HG03521 (cell line): Measurements from ENCODE around the gene NCKAP5.
"Not testable (repeated sequence)": the region's sequence is repeated elsewhere in the genome, so short reads cannot be mapped to it uniquely, and the experiment has no call there.

ENCODE experiments used
- ATAC-seq: cut with Tn5 transposase; IDR thresholded peaks from one replicate; pipeline ENCODE4 v1.9.1; 2021; ENCODE audit warnings: mild to moderate bottlenecking, moderate library complexity; ENCODE audit not compliant: unreplicated experiment

NCKAP5 gene

DNA sequence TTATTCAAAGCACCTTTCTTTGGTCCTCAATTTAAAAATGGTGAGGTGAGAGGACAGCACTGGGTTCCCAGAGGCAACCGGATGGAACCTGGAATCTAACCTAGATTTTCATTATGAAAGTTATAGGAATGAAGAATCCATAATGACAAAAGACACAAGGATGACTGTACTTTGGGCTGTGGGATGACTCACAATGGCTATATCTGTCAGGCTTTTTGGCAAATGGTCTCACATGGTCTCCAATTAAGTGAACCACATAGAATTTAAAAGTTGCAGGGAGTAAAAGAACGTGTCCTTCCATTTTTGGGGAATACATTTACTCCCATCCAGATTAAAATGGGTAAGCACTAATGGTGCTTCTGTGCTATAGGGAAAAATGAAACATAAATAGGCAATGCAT, 866.5 kb downstream of the NCKAP5 start:
- ATAC-seq = no peak

DNA sequence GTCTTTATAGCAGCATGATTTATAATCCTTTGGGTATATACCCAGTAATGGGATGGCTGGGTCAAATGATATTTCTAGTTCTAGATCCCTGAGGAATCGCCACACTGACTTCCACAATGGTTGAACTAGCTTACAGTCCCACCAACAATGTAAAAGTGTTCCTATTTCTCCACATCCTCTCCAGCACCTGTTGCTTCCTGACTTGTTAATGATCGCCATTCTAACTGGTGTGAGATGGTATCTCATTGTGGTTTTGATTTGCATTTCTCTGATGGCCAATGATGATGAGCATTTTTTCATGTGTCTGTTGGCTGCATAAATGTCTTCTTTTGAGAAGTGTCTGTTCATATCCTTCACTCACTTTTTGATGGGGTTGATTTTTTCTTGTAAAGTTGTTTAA, 868.5 kb downstream of the NCKAP5 start:
- ATAC-seq = not testable (repeated sequence)

GRCh38 chr2:132698347-132698746, 869.9 kb downstream of the NCKAP5 start:
- ATAC-seq = not testable (repeated sequence)

DNA sequence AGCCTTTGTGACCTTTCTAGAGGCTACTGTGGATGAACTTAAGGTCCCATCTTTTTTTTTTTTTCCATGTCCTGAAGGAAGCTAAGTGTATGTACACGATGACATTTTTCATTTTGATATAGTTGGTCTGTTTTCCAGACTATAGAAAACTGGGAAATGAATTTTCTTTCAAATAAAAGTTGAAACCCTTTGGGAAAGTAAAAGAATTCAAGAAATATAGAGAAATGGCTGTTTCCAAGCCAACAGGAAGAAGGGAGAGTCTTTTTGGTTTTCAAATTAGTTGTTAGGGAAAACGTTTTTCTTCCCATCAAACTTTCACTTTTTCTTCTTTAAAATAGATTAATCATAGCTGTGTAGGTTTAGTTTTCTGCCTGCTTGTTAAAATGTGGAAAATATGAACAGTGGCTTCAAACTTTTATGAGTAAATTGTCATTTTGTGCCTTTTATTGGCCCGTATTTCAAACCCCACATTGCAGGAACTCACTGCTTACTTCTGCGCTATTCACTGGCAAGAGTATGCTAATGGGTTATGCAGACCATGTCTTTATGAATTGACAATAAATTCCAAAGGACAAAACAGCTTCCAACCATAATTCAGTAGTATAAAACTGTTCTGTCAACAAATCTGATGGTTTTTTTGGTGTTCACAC, 870.6 kb downstream of the NCKAP5 start:
- ATAC-seq = no peak

DNA sequence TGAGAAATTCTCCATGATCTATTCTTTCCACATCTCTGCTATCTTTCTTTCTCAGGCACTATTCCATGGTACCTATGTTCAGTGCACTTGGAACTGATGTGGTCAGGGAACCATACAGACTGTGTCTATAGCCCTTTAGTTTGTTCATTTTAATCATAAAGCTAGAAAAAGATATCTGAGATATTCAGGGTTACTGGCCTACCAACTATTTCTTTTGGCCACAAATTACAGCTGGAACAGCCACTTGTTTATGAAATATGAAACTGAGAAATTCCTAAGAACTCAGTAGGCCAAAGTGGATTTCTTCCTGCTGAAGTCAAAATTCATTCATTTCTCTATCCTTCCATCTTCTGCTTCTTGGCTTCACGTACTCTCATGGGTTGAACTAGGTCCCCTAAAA, 875.4 kb downstream of the NCKAP5 start:
- ATAC-seq = no peak

GRCh38 chr2:132691556-132691955, 876.7 kb downstream of the NCKAP5 start:
- no peak for ATAC-seq

DNA sequence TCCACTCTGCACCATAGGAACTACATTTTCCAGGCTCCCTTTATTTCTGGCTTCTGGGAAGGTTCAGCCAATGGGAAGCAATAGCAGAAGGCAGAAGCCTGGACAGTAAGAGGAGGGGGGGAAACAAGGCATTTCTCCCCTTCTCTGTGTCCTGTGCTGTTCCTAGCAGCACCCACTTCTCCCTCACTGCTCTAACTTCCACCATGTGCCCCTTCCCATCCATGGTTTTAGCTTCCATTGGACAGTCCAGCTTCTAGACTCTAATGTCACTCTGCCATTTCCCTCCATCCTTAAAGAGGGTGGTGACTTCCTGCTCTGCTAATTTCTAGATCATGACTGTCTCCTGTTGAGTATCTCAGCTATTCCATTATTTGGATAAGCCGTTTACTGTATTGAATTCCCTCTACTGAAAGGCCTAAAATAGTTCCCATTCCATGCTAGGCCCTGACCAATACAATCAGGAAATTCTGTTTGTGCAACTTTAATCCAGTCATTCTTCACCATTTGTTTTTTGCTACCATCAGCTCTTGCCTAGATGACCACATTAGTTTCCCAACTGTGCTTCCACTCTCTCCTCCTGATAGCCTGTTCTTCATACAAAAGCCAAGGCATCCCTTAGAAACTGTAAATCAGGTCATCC, 877.5 kb downstream of the NCKAP5 start:
- ATAC-seq = no peak

DNA sequence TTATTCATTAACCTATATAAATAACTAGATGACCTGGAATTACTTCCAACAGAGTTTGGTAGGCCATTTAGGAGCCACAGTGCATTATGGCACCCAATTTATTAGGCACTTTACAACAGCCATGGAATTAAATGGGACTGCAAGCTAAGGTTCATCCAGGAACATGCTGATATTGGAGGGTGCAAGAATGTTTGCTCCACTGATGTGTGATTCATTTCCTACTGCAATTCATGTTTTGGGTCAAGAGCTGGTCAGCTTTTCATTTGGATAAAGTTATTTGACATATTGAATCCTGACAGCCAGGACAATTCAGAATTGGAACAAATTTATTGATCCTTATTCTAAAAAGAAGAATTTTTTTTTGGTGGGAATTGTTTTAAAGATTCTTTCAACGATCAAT, 886.5 kb downstream of the NCKAP5 start:
- ATAC-seq = no peak

DNA sequence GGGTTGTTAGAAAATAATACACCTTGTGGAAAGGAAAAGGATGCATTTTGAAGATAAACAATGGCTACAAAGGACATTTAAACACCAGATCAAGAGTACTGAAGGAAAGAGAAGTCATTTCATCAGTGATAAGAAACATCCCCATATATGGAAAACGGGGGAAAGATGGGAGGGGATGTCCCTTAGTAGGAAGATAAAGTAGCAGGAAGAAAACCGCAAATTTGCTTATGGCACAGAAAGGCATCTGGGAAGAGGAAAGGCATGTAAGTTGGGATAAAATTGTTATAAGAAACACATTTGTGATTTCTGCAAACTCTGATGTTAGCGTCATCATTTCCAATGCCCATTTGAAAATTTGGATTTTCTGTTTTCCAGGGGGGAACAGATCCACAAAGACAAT, 887.7 kb downstream of the NCKAP5 start:
- no peak for ATAC-seq

DNA sequence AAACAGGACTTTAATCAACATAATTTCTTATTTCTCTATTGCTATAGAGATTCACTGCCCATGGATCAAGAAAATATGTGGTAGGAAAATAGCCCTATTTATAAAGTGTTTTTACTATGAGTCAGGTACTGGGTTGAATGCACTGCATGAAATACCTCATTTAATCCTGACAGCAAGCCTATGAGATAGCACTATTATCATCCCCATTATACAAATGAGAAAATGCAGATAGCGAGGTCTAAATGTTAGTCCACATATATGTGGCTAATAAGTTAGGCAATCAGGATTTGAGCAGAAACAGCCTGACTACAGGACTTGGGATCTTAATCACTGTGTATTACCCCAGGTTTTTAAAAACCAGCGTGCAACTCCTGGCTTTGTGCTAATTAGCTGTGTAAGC, 889.8 kb downstream of the NCKAP5 start:
- ATAC-seq = no peak

- ATAC-seq = no peak
These were observed 890.6 kb downstream of the NCKAP5 start for GRCh38 chr2:132677661-132678060.

GRCh38 chr2:132676999-132677398, 891.3 kb downstream of the NCKAP5 start:
- no peak for ATAC-seq

DNA sequence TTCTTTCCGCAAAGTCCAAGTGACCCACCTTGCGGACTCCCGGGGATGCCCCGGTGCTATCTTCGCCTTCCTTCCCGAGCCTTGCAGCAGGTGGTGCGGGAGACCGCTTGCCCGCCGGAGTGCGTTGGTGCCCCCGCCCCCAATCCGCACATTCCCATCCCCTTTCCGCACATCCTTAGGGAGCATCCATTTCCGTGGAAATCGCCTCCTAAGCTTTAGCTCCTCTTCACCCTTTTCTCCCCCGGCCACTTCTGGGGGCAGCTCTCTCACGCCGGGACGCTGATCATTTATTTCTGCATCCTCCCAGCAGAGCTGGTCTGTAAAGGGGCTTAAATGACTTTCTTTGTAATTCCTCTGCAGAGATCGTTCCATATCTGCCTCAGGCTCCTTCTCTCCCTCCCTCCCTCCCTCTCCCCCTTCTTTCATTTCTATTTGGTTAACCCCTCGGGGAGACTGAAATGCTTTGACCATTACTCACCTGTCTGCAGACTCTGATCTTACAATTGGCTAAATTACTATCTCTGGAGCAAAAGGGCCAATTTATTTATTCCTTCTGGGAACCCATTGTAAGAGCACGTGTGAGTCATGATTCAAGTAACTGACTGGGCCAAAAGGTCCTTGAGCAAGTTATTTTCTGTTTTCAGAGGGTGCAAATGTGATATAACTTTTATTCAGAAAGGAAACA, 897.0 kb downstream of the NCKAP5 start:
- ATAC-seq = no peak

DNA sequence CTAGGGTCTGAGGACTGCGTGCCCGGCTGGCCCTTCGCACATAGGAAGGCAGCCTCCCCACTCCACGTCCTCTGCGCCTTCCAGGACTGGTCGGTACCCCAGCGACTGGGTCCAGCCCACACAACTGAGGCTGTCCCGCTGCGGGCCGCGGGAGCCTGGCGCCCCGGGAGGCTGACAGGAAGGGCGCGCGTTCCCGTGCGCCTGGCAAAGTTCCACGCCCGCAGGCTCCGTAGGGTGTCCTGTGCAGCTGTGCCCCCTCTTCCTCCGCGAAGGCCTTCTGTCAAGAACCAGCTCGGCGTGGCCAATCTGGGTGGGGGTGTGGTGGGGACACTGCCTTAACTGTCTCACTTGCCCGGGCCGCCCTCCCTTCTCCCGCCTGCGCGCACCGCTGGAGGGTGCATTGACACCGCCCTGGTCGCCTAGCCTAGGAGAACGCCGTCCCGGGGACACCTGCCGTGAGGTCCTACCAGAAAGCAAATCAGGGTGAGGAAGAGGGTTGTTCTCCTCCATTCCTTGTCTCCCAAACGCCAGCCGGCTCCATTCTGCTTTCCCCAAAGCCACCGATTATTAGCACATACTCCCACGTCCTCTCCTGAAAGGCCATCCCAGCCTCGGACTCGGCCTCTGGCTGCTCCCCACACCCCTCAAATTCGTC, 897.6 kb downstream of the NCKAP5 start:
- ATAC-seq = no peak

GRCh38 chr2:132669908-132670495, 898.3 kb downstream of the NCKAP5 start, which contains the start of gene LYPD1:
Gene LYPD1 (minus strand): TSS chr2:132670205. CDS start chr2:132669932, 273 bp downstream.
- ATAC-seq = no peak

DNA sequence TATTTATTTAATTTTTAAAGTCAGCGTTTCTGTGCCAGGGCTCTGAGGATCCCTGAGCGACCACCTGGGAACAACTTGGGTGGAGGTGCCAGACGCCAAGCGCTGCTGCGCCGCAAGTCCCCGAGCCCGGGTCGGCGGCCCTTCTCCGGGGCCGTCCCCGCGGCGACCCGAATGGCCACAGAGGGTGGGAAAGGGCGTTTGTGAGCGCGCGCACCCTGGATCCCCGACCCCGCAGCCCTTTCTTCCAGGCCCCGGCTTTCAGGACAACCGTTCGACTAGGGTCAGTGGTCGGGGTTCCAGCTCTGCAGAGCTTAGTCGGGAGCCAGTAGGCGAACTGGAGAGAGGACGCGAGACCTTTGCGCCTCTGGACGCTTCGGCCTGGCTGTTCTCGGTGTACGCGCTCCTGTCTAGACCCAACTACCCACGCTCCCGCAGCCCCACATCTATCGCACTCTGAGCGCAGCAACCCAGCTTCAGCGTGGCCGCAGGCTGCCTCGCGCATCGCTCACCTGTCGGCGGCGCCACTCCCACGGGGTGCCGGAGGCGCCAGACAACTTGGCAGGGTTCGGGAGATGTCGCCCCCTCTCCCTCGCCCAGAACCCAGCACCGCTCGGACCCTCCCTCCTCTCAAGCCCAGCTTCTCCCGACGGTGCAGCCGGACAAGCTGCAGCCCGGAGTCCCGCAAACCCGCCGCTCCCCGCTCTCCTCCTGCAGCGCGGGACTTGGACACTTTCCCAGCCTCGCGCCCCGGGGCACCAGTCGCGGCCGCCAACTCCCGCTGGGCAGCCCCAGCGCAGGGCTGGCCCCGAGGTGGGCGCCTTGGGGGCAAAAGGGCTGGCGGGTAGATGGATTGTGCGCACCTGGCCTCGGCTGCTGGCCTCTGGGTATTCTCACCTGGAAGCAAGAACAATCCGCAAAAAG, 899.0 kb downstream of the NCKAP5 start:
- ATAC-seq = no peak

DNA sequence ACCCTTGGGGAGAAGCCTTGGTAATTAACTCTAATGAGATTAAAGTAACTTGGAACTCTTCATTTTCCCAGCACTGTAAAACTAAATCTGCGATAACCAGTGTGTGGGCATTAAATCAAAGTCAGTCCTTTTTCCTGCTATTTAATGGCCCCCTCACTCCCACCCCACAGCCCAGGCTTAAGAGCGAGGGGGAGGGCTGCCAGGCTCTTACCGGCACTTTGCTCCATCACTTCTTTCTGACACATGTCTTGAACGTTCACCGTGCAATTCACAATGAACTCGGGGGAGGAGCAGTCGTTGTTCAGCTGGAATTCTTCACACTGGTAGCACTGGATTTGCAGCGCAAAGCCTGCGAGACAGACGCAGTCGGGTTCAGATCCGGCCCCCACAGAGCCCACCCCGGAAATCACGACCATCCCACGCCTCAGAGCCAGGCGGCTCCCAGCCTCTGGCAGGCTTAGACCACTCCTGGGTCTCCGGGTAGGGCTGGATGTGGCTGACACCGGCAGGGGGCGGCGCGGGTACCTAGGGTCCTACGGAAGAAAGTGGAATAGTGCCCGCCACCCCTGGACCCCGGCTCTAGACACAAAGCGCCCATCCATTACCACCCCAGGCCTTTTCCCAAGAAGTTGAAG, 900.0 kb downstream of the NCKAP5 start:
- no peak for ATAC-seq

- ATAC-seq = no peak
These were observed 900.6 kb downstream of the NCKAP5 start for GRCh38 chr2:132667706-132668105.

GRCh38 chr2:132665401-132666140, 902.7 kb downstream of the NCKAP5 start:
- no peak for ATAC-seq
